Fibroblast of villous mesenchyme (primary cell): ENCODE data around the gene CPS1. TPM values are rescaled to one million over a fixed set of nuclear protein-coding genes. Genes with fewer than 3 reads are reported as not detected.

Source experiments
- DNase-seq: peaks from one replicate; pipeline ENCODE4 v3.0.0-alpha.2; 2010; ENCODE audit warnings: low read depth
- H3K4me3 ChIP-seq: 2 replicates; pipeline ENCODE4 v1.5.1; 2011; ENCODE audit warnings: low read depth, mild to moderate bottlenecking, low read length
- CTCF ChIP-seq: IDR thresholded peaks from 2 replicates; pipeline ENCODE4 v1.5.1; 2012; ENCODE audit warnings: low read depth, mild to moderate bottlenecking, low read length; ENCODE audit not compliant: insufficient read depth
- total RNA-seq: library from RNA; depleted of rRNA; stranded (reverse); fragments of >200 nt; gene quantifications from 2 replicates; pipeline ENCODE4 v1.2.3, GENCODE V29; 2012

Gene CPS1
- total RNA-seq, 1 donor, result 21.6 TPM

GRCh38 chr2:210544007-210544590 is 12.3 kb upstream of the CPS1 start:
- DNase-seq, result no peak
- TF ChIP-seq CTCF, result no peak
- no peak overlapping the region for H3K4me3 ChIP-seq

GRCh38 chr2:210544831-210545230 is 11.6 kb upstream of the CPS1 start:
- no peak overlapping the region for H3K4me3 ChIP-seq
- no peak for DNase-seq
- no peak for TF ChIP-seq CTCF

GRCh38 chr2:210546424-210547208 is 9.8 kb upstream of the CPS1 start:
- DNase-seq, result no peak
- TF ChIP-seq CTCF, result no peak

GRCh38 chr2:210548031-210548430 is 8.4 kb upstream of the CPS1 start:
- no peak for DNase-seq

More at GRCh38 chr2:210546424-210547208, 9.8 kb upstream of the CPS1 start:
- H3K4me3 ChIP-seq, result no peak overlapping the region

GRCh38 chr2:210548878-210549384 is 7.5 kb upstream of the CPS1 start:
- no peak for TF ChIP-seq CTCF
- no peak overlapping the region for H3K4me3 ChIP-seq
- DNase-seq, result no peak

More at GRCh38 chr2:210548031-210548430, 8.4 kb upstream of the CPS1 start:
- no peak overlapping the region for H3K4me3 ChIP-seq
- TF ChIP-seq CTCF, result no peak

- no peak for DNase-seq
- H3K4me3 ChIP-seq, result no peak overlapping the region
- no peak for TF ChIP-seq CTCF
Measured at GRCh38 chr2:210551001-210551400, 5.4 kb upstream of the CPS1 start.
